NCI-H2029 (cell line): ENCODE measurements around the gene RNF13.
"Not testable (repeated sequence)": the region's sequence is repeated elsewhere in the genome, so short reads cannot be mapped to it uniquely, and the experiment has no call there.

Experiments
- DNase-seq: peaks from one replicate; lab custom pipeline; 2025; lab: John Stamatoyannopoulos, UW

The RNF13 gene

GRCh38 chr3:149898771-149899170 lies 85.8 kb downstream of the RNF13 start:
- DNase-seq, result no peak

DNA sequence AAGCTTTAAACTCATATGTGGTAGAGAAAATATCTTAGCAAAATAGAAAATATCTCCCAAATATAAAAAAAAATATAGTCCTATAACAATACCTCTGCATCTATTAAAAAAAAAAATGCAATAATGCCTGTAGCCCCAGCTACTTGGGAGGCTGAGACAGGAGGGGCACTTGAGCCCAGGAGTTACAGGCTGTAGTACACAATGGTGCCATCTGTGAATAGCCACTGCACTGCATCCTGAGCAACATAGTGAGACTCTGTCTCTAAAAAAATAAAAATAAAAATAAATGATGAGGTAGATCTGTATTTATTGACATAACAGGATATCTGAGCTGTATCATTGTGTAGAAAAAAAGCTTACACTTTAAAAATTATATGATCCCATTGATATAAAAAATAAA lies 87.3 kb downstream of the RNF13 start:
- no peak for DNase-seq

- DNase-seq, result no peak
These were observed 88.8 kb downstream of the RNF13 start for GRCh38 chr3:149901770-149902169.

- DNase-seq, result no peak
These were observed 89.6 kb downstream of the RNF13 start for GRCh38 chr3:149902498-149903139.

GRCh38 chr3:149906036-149906435 lies 93.0 kb downstream of the RNF13 start:
- no peak for DNase-seq

GRCh38 chr3:149908424-149908957 lies 95.5 kb downstream of the RNF13 start:
- no peak for DNase-seq

DNA sequence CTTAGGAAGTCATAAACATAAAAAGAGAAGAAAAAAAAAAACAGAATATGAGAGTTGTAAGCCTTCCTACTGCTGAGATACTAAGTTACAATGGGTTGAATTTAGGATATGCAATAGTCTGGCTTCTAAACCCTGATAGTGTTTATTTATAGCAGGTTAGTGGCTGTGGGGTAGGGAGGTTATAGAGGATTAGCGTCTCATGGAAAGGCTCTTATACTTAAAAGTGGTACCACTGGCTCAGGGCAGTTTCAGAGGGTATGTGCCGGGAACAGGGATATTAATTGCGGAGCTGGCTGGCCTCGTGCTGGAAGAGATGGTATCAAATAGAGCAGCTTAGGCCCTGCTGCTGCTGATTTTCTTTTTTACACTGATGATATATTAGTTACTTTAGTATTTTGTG lies 96.9 kb downstream of the RNF13 start:
- DNase-seq, result no peak

DNA sequence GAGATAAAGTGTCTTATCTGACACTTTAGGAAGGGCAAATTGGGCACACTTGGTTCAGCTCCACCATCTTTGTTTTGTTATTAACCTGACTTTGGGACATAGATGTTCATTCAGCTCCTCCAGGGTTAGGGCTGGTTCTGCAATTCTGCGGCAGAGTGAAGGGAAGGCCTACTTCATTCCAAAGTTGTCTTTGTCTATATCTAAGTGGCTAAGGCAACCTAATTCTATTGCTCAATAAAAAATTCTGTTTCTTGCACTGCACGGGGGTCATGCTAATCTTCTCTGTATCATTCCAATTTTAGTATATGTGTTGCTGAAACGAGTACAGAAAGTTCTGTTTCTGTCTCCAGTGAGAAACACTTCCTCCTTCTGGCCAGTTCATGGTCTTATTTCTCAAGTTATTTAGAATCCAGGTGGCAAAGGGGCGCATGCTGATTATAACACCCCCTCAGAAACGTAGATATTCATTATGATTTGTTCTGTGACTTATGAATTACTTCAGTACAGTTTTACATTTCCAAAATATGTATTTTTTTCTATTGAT lies 104.2 kb downstream of the RNF13 start:
- DNase-seq, result no peak

- no peak for DNase-seq
These were observed 106.5 kb downstream of the RNF13 start for GRCh38 chr3:149919509-149919908.

- DNase-seq, result no peak
These were observed 107.1 kb downstream of the RNF13 start for GRCh38 chr3:149920119-149920518.

DNA sequence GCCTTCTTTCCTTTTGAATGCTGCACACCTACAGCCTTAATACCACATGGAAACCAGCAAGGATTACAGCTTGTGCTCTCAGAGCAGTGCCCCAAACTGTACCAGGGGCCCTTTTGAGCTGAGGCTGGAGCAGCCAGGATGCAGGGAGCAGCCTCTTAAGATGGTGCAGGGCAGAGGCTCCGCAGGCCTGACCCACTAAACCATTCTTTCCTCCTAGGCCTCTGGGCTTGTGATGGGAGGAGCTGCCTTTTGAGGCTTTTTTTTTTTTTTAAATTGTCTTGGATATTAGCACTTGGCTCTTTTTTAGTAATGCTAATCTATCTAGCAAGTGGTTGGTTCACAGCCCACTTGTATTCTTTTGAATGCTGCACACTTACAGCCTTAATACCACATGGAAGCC lies 120.0 kb downstream of the RNF13 start:
- DNase-seq, result no peak

DNA sequence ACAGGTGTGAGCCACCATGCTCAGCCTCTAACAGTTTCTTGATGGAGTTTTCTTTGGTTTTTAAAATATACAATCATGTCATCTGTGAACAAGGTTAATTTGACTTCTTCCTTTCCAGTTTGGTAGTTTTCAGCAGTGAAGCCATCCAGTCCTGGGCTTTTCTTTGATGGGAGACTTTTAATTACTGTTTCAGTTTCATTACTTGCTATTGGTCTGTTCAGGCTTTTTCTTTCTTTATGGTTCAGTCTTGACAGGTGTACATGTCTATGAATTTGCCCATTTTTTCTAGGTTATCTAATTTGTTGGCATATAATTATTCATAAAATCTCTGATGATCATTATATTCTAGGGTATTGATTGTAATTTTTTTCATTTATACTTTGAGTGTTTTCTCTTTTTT lies 120.8 kb downstream of the RNF13 start:
- no peak for DNase-seq

- DNase-seq, result no peak
These were observed 121.5 kb downstream of the RNF13 start for GRCh38 chr3:149934524-149934923.

GRCh38 chr3:149936812-149937230 lies 123.8 kb downstream of the RNF13 start:
- DNase-seq, result peak; percentile 39

DNA sequence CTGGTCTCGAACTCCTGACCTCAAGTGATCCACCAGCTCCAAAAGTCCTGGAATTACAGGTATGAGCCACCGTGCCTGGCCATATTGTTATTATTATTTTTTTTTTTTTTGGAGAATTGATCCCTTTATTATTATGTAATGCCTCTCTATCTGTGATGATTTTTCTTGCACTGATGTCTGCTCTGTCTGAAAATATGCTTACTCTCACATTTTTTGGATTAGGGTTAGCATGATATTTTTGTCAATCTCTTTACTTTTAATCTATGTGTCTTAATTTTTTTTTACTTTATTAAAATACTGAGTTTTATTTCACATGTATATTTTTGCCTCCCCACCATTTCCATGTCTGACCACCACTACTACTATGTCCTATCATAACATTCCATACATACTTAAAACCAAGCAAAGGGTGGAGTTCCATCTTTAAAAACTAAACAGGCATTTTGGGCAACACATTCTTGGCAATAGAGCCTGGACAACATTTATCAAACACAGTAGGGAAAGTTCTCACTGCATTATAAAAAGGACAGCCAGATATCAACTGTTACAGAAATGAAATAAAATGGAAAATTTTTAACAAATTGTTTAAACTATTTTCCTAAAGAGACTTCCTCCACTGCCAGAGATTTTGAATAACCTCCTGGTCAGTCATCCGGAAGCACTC lies 125.5 kb downstream of the RNF13 start:
- not testable (repeated sequence) for DNase-seq

GRCh38 chr3:149941186-149941585 lies 128.2 kb downstream of the RNF13 start:
- no peak for DNase-seq

GRCh38 chr3:149941946-149942345 lies 128.9 kb downstream of the RNF13 start:
- no peak for DNase-seq

GRCh38 chr3:149942409-149942808 lies 129.4 kb downstream of the RNF13 start:
- no peak for DNase-seq

- DNase-seq, result not testable (repeated sequence)
These were observed 131.0 kb downstream of the RNF13 start for GRCh38 chr3:149943966-149944365.

- DNase-seq, result no peak
These were observed 134.2 kb downstream of the RNF13 start for GRCh38 chr3:149947231-149947630.

DNA sequence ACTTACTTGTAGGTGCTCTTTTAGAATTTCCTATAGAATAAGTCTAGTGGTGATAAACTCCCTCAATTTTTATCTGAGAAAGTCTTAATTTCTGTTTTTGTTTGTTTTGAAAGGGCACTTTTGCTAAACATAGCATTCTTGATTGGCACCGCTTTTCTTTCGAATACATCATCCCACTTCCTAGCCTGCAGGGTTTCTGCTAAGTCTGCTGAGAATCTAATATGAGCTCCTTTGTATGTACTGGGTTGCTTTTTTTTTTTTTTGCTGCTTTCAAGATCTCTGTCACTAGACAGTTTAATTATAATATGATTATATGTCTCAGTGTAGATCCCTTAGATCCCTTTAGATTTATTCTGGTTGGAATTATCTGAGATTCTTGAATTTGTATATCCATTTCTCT lies 136.2 kb downstream of the RNF13 start:
- no peak for DNase-seq

GRCh38 chr3:149954812-149955211 lies 141.8 kb downstream of the RNF13 start:
- no peak for DNase-seq

DNA sequence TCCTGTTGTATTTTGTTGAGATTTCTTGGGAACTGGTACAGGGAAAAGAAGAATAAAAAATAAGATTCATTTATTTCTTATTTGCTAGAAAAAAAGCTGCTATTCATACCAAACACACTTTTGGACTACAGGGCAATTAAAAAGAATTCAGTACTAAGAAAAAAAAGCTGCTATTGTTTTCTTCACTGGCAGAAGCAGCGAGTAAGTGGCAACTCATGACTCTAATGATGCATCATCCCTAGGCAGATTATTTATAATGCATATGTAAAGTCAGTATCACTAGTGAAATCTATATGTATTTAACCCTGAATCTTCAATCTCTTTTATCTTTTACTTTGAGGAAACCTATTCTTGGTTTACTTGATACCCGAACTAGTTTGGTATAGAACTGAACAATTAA lies 142.4 kb downstream of the RNF13 start:
- no peak for DNase-seq
